HCT116 (cell line): ENCODE measurements around the gene AS3MT. TPM values are rescaled to one million over a fixed set of nuclear protein-coding genes. Genes with fewer than 3 reads are reported as not detected.

Experiments used
- ATAC-seq: fragments of 200-7000 bp; cut with Tn5 transposase; 2 replicates; pipeline ENCODE4 v1.9.1; 2020; ENCODE audit warnings: mild to moderate bottlenecking, moderate library complexity
- BruUV-seq: library from RNA; stranded (reverse); fragments of 400-500 nt; replicated peaks from 2 replicates; lab custom pipeline; 2021; lab: Mats Ljungman, UMichigan
- CTCF ChIA-PET: fragments of 300-600 bp; sonication (Branson Sonifier 250); formaldehyde crosslinking; loops from one replicate; lab custom pipeline; 2021; ENCODE audit warnings: antibody characterized with exemption; lab: Charles Lee
- POLR2A ChIA-PET: fragments of 300-600, 350-600 bp; sonication (Branson Sonifier 250); formaldehyde crosslinking; loops from one replicate; lab custom pipeline; 2021; ENCODE audit warnings: antibody characterized with exemption; lab: Charles Lee
- RAD21 ChIA-PET, 2 experiments: fragments of 300-600 bp; sonication (Branson Sonifier 250); formaldehyde crosslinking; loops; one replicate each; lab custom pipeline; 2023; ENCODE audit warnings: low total read pairs in 2 of 2; ENCODE audit not compliant: uncharacterized antibody in 2 of 2, unreplicated experiment in 2 of 2, low non-redundant PET in 1 of 2; lab: Charles Lee
- DNase-seq: peaks from one replicate; pipeline ENCODE4 v3.0.0-alpha.2; 2010; ENCODE audit warnings: low read depth, low spot score
- H2AFZ ChIP-seq: fragments of 200-600 bp; shearing (Covaris generic), sonication (generic); 2 replicates; pipeline ENCODE4 v1.6.1; 2017; ENCODE audit warnings: low read depth, mixed run types, mixed read lengths, antibody characterized with exemption, low read length; ENCODE audit not compliant: poor library complexity, severe bottlenecking
- H3K27ac ChIP-seq: 2 replicates; pipeline ENCODE4 v1.5.1; 2012; ENCODE audit warnings: low read depth, low read length
- H3K27me3 ChIP-seq: fragments of 200-600 bp; sonication (generic); 2 replicates; pipeline ENCODE4 v1.6.1; 2016; ENCODE audit warnings: mixed run types, low read length, mixed read lengths; ENCODE audit not compliant: insufficient read depth
- H3K36me3 ChIP-seq, 2 experiments: fragments of 200-500 bp in 1 of 2; fragments of 200-600 bp in 1 of 2; sonication (Bioruptor generic) in 1 of 2; sonication (generic) in 1 of 2; 2 replicates each; pipeline versions ENCODE4 v1.5.1 to v1.6.1; 2014 to 2016; ENCODE audit warnings: low read length in 2 of 2, inconsistent platforms in 1 of 2, mixed read lengths in 1 of 2, mixed run types in 1 of 2; ENCODE audit not compliant: insufficient read depth in 2 of 2, control insufficient read depth in 1 of 2
- H3K4me1 ChIP-seq, 2 experiments: fragments of 200-600 bp in 1 of 2; sonication (generic) in 1 of 2; 2 replicates each; pipeline versions ENCODE4 v1.5.1 to v1.6.1; 2012 to 2017; ENCODE audit warnings: low read length in 2 of 2, inconsistent platforms in 1 of 2, mild to moderate bottlenecking in 1 of 2, mixed read lengths in 1 of 2, mixed run types in 1 of 2, moderate library complexity in 1 of 2; ENCODE audit not compliant: insufficient read depth in 2 of 2, control insufficient read depth in 1 of 2
- H3K4me2 ChIP-seq: fragments of 200-600 bp; sonication (generic); 2 replicates; pipeline ENCODE4 v1.6.1; 2017; ENCODE audit warnings: mixed run types, low read length, mixed read lengths
- H3K4me3 ChIP-seq, 2 experiments: fragments of 200-600 bp in 1 of 2; sonication (generic) in 1 of 2; replicated peaks in 1 of 2; 2 replicates each; pipeline ENCODE4 v1.5.1; 2011 to 2016; ENCODE audit warnings: low read length in 2 of 2, control low read depth in 1 of 2, low read depth in 1 of 2, mild to moderate bottlenecking in 1 of 2, mixed read lengths in 1 of 2, mixed run types in 1 of 2
- H3K79me2 ChIP-seq: fragments of 200-600 bp; sonication (generic); 2 replicates; pipeline ENCODE4 v1.6.1; 2017; ENCODE audit warnings: mild to moderate bottlenecking, mixed run types, low read length, moderate library complexity, mixed read lengths; ENCODE audit not compliant: insufficient read depth
- H3K9ac ChIP-seq: fragments of 200-600 bp; sonication (generic); 2 replicates; pipeline ENCODE4 v1.6.1; 2016; ENCODE audit warnings: low read length, mixed read lengths
- H3K9me2 ChIP-seq: fragments of 200-600 bp; sonication (generic), shearing (Covaris generic); 2 replicates; pipeline ENCODE4 v1.6.1; 2017; ENCODE audit warnings: mixed run types, mild to moderate bottlenecking, moderate library complexity; ENCODE audit not compliant: insufficient read depth
- H3K9me3 ChIP-seq, 2 experiments: fragments of 200-500 bp in 1 of 2; fragments of 200-600 bp in 1 of 2; sonication (Bioruptor generic) in 1 of 2; sonication (generic) in 1 of 2; 2 replicates each; pipeline ENCODE4 v1.6.1; 2014 to 2017; ENCODE audit warnings: low read length in 2 of 2, mixed read lengths in 2 of 2, inconsistent platforms in 1 of 2, low read depth in 1 of 2, mild to moderate bottlenecking in 1 of 2, mixed run types in 1 of 2, moderate library complexity in 1 of 2; ENCODE audit not compliant: control insufficient read depth in 1 of 2, insufficient read depth in 1 of 2
- H4K20me1 ChIP-seq: fragments of 200-600 bp; sonication (generic), shearing (Covaris generic); 2 replicates; pipeline ENCODE4 v1.6.1; 2017; ENCODE audit warnings: mixed run types, mild to moderate bottlenecking, moderate library complexity; ENCODE audit not compliant: insufficient read depth
- CBX3 ChIP-seq: IDR thresholded peaks from 2 replicates; pipeline ENCODE4 v1.6.1; 2012; ENCODE audit warnings: low read depth
- EZH2 ChIP-seq: fragments of 200-600 bp; sonication (generic); IDR thresholded peaks from 2 replicates; pipeline ENCODE4 v1.6.1; 2017; ENCODE audit warnings: antibody characterized with exemption, mixed run types
- EZH2phosphoT487 ChIP-seq: fragments of 200-600 bp; IDR thresholded peaks from 2 replicates; pipeline ENCODE4 v1.6.1; 2018; ENCODE audit warnings: antibody characterized with exemption, borderline replicate concordance
- FOSL1 ChIP-seq: IDR thresholded peaks from 2 replicates; pipeline ENCODE4 v1.6.1; 2012; ENCODE audit warnings: low read depth
- JUND ChIP-seq: IDR thresholded peaks from 2 replicates; pipeline ENCODE4 v1.6.1; 2012
- POLR2A ChIP-seq: IDR thresholded peaks from 2 replicates; pipeline ENCODE4 v1.7.0; 2011; ENCODE audit warnings: borderline replicate concordance; ENCODE audit not compliant: insufficient read depth, insufficient read length; ENCODE audit errors: extremely low read depth
- POLR2AphosphoS5 ChIP-seq: IDR thresholded peaks from 2 replicates; pipeline ENCODE4 v1.6.1; 2011; ENCODE audit warnings: mild to moderate bottlenecking, low read depth, low read length, moderate library complexity
- SIN3A ChIP-seq: IDR thresholded peaks from 2 replicates; pipeline ENCODE4 v1.6.1; 2012; ENCODE audit warnings: low read depth
- SP1 ChIP-seq: IDR thresholded peaks from 2 replicates; pipeline ENCODE4 v1.6.1; 2012; ENCODE audit warnings: low read depth
- ZNF274 ChIP-seq: fragments of 200-500 bp; sonication (Bioruptor generic); IDR thresholded peaks from 2 replicates; pipeline ENCODE4 v1.6.1; 2014; ENCODE audit warnings: mild to moderate bottlenecking, low read depth, low read length, inconsistent platforms
- intact Hi-C: fragments of 100-400 bp; cut with micrococcal nuclease; formaldehyde crosslinking; loops from 2 replicates; pipeline ENCODE4 v1.10.0; 2022
- total RNA-seq: library from RNA; stranded (reverse); gene quantifications from one replicate; pipeline ENCODE4 v1.2.1, GENCODE V29; 2021; ENCODE audit not compliant: unreplicated experiment
- TF ChIP-seq, protein P1 (sequence below): IDR thresholded peaks from 2 replicates; pipeline ENCODE4 v1.6.1; 2012
- TF ChIP-seq, protein P2 (sequence below): IDR thresholded peaks from 2 replicates; pipeline ENCODE4 v1.6.1; 2011; ENCODE audit warnings: mild to moderate bottlenecking, low read length, moderate library complexity; ENCODE audit not compliant: insufficient replicate concordance; ENCODE audit errors: extremely low read depth
- TF ChIP-seq, protein P3 (sequence below): IDR thresholded peaks from 2 replicates; pipeline ENCODE4 v1.6.1; 2012; ENCODE audit warnings: low read depth

AS3MT gene
- total RNA-seq, 1 experiment from 2014 or later, result 0.79 TPM

DNA sequence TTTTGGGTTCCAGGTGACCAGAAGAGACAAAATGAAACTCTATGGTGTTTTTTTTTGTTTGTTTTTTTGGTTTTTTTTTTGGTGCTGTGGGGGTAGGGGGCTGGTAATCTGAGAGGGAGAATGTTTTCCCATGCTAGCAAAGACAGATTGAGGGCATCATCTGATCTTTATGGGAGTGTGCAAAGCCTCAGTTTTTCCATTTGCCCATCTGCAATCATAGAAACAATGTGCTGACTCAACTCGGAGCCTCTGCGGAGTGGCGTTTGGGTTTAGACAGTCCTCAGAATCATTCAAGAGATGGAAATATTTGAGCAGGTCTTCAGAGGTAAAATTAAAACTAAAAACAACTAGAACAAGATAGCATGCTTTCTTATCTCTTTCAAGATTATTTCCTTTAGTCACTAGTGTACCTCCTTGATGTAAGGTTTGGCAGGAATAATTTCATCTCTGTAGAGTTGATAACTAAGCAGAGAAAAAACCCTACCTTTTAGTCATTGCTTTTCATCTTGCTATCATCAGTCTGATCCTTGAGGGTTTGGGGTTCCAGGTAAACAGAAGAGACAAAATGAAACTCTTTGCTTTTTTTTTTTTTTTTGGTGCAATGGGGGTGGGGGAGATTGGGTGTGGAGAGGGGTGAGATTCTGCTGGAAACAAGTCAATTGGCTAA lies 66.8 kb downstream of the AS3MT start:
- no peak for TF ChIP-seq SP1
- no peak for TF ChIP-seq FOSL1
- no peak for TF ChIP-seq POLR2AphosphoS5
- no peak for TF ChIP-seq JUND
- no peak for TF ChIP-seq EZH2phosphoT487
- TF ChIP-seq, all 23 proteins: peak for 0
- Histone ChIP-seq H3K9me2 (no peaks in the 10 kb centered on the region), H3K4me2 (no peak overlapping the region), H3K36me3 (no peaks in the 10 kb centered on the region), H2AFZ (no peak overlapping the region), H4K20me1 (0 out of 2 replicates have a peak, but pooled peaks cover 4% of the 10 kb centered on the region), H3K27ac (no peak overlapping the region), H3K79me2 (peaks cover 13% of the 10 kb centered on the region; the same call in 1 of the 2 replicates), H3K4me3 (no peak overlapping the region), H3K9me3 (no peaks in the 10 kb centered on the region), H3K9ac (no peak overlapping the region), H3K4me1 (peaks cover 0 to 5% of the 10 kb centered on the region in 2 experiments; a peak in 1 of 4 replicates), H3K27me3 (no peaks in the 10 kb centered on the region)
- POLR2A ChIA-PET, result no interaction called here
- no peak for ATAC-seq
- BruUV-seq, result no TSS peak
- intact Hi-C loops, result no loop called here
- CTCF ChIA-PET, result no interaction called here
- RAD21 ChIA-PET, result no interaction called here
- DNase-seq, result no peak

DNA sequence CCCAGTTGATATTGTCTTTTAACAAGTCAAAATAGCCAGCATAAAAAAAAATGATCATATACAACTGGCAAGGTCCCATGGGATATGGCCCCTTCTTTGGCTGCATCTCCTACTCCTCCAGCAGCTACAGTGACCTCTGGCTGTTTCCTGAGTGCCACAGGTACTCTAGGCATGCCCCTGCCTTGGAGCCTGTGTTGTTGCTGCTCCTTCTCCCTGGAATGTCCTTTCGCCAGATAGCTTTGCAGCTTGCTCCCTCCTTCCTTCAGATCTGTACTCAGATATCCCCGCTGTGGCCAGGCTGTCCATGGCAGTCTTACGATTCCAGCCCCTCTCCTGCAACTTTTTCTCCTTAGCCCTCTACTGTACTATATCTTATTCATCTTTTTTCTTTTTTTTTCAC lies 72.1 kb downstream of the AS3MT start:
- intact Hi-C loops, result no loop called here
- DNase-seq (no peak), ATAC-seq (no peak)
- CTCF ChIA-PET, result no interaction called here
- BruUV-seq, result no TSS peak
- H3K4me3 ChIP-seq, result no peak overlapping the region
- peaks cover 0 to 5% of the 10 kb centered on the region in 2 experiments; a peak in 1 of 4 replicates for H3K4me1 ChIP-seq
- H3K9me2 ChIP-seq, result no peaks in the 10 kb centered on the region
- H4K20me1 ChIP-seq, result no peaks in the 10 kb centered on the region
- POLR2A ChIA-PET, result no interaction called here
- RAD21 ChIA-PET, result no interaction called here
- no peak overlapping the region for H3K27ac ChIP-seq
- no peaks in the 10 kb centered on the region for H3K79me2 ChIP-seq
- H3K4me2 ChIP-seq, result no peak overlapping the region
- H3K27me3 ChIP-seq, result no peaks in the 10 kb centered on the region
- no peaks in the 10 kb centered on the region for H3K9me3 ChIP-seq
- H2AFZ ChIP-seq, result no peak overlapping the region
- no peaks in the 10 kb centered on the region for H3K36me3 ChIP-seq
- no peak overlapping the region for H3K9ac ChIP-seq
- TF ChIP-seq POLR2AphosphoS5 (no peak), EZH2phosphoT487 (no peak), EZH2 (no peak), CBX3 (no peak), FOSL1 (no peak), POLR2A (no peak), ZNF274 (no peak), SIN3A (no peak)
- TF ChIP-seq, protein P1, sequence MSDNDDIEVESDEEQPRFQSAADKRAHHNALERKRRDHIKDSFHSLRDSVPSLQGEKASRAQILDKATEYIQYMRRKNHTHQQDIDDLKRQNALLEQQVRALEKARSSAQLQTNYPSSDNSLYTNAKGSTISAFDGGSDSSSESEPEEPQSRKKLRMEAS, result no peak
- TF ChIP-seq, protein P2, sequence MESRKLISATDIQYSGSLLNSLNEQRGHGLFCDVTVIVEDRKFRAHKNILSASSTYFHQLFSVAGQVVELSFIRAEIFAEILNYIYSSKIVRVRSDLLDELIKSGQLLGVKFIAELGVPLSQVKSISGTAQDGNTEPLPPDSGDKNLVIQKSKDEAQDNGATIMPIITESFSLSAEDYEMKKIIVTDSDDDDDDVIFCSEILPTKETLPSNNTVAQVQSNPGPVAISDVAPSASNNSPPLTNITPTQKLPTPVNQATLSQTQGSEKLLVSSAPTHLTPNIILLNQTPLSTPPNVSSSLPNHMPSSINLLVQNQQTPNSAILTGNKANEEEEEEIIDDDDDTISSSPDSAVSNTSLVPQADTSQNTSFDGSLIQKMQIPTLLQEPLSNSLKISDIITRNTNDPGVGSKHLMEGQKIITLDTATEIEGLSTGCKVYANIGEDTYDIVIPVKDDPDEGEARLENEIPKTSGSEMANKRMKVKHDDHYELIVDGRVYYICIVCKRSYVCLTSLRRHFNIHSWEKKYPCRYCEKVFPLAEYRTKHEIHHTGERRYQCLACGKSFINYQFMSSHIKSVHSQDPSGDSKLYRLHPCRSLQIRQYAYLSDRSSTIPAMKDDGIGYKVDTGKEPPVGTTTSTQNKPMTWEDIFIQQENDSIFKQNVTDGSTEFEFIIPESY, result no peak
- TF ChIP-seq, protein P3, sequence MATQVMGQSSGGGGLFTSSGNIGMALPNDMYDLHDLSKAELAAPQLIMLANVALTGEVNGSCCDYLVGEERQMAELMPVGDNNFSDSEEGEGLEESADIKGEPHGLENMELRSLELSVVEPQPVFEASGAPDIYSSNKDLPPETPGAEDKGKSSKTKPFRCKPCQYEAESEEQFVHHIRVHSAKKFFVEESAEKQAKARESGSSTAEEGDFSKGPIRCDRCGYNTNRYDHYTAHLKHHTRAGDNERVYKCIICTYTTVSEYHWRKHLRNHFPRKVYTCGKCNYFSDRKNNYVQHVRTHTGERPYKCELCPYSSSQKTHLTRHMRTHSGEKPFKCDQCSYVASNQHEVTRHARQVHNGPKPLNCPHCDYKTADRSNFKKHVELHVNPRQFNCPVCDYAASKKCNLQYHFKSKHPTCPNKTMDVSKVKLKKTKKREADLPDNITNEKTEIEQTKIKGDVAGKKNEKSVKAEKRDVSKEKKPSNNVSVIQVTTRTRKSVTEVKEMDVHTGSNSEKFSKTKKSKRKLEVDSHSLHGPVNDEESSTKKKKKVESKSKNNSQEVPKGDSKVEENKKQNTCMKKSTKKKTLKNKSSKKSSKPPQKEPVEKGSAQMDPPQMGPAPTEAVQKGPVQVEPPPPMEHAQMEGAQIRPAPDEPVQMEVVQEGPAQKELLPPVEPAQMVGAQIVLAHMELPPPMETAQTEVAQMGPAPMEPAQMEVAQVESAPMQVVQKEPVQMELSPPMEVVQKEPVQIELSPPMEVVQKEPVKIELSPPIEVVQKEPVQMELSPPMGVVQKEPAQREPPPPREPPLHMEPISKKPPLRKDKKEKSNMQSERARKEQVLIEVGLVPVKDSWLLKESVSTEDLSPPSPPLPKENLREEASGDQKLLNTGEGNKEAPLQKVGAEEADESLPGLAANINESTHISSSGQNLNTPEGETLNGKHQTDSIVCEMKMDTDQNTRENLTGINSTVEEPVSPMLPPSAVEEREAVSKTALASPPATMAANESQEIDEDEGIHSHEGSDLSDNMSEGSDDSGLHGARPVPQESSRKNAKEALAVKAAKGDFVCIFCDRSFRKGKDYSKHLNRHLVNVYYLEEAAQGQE, result no peak
